HEK293 (cell line): Measurements from ENCODE around the gene PCSK9.

Source experiments
- CTCF ChIA-PET: fragments of 350-600 bp; formaldehyde crosslinking; extraction: SDS; loops from one replicate; lab custom pipeline; 2021; ENCODE audit warnings: antibody characterized with exemption; lab: Yijun Ruan, JAX
- POLR2A ChIA-PET: fragments of 300-600 bp; formaldehyde crosslinking; extraction: SDS; loops from one replicate; lab custom pipeline; 2020; ENCODE audit warnings: antibody characterized with exemption, inconsistent platforms; lab: Yijun Ruan, JAX
- H3K27ac ChIP-seq: fragments of 200-500 bp; sonication (Bioruptor generic); 2 replicates; pipeline ENCODE4 v1.5.1; 2014; ENCODE audit warnings: low read depth, low read length, control low read depth, inconsistent platforms; ENCODE audit errors: extremely low read depth
- H3K36me3 ChIP-seq, 2 experiments: fragments of 200-500 bp in 1 of 2; sonication (Bioruptor generic) in 1 of 2; 1 replicate in 1 of 2; 2 replicates in 1 of 2; pipeline ENCODE4 v1.5.1; 2014 to 2017; ENCODE audit warnings: inconsistent platforms in 2 of 2, low read length in 2 of 2; ENCODE audit not compliant: control insufficient read depth in 2 of 2, insufficient read depth in 1 of 2
- H3K4me1 ChIP-seq: fragments of 200-500 bp; sonication (Bioruptor generic); 2 replicates; pipeline ENCODE4 v1.5.1; 2014; ENCODE audit warnings: mild to moderate bottlenecking, low read length, inconsistent platforms; ENCODE audit not compliant: control insufficient read depth, insufficient read depth
- H3K4me3 ChIP-seq: 2 replicates; pipeline ENCODE4 v1.5.1; 2011; ENCODE audit warnings: low read depth, mild to moderate bottlenecking, control low read depth, low read length, moderate library complexity
- H3K9me3 ChIP-seq: fragments of 200-500 bp; sonication (Bioruptor generic); 2 replicates; pipeline ENCODE4 v1.5.1; 2014; ENCODE audit warnings: low read depth, low read length, inconsistent platforms; ENCODE audit not compliant: control insufficient read depth, insufficient read depth
- IKZF3 ChIP-seq: fragments of 450-650 bp; IDR thresholded peaks from 2 replicates; pipeline ENCODE4 v1.5.0; 2018; ENCODE audit warnings: missing biosample characterization, mild to moderate bottlenecking, missing genetic modification characterization, moderate library complexity
- KLF9 ChIP-seq: fragments of 450-650 bp; formaldehyde crosslinking; IDR thresholded peaks from 2 replicates; pipeline ENCODE4 v1.5.1; 2016; ENCODE audit warnings: missing biosample characterization, missing genetic modification characterization, low read depth
- SALL2 ChIP-seq: fragments of 450-650 bp; formaldehyde crosslinking; IDR thresholded peaks from 2 replicates; pipeline ENCODE4 v1.5.0; 2017; ENCODE audit warnings: missing biosample characterization, mild to moderate bottlenecking, missing genetic modification characterization, borderline replicate concordance
- SCRT2 ChIP-seq: fragments of 450-650 bp; formaldehyde crosslinking; IDR thresholded peaks from 2 replicates; pipeline ENCODE4 v1.5.1; 2016; ENCODE audit warnings: missing biosample characterization, missing genetic modification characterization
- YY2 ChIP-seq: fragments of 450-650 bp; formaldehyde crosslinking; IDR thresholded peaks from 2 replicates; pipeline ENCODE4 v1.5.1; 2016; ENCODE audit warnings: missing biosample characterization, missing genetic modification characterization
- ZBTB1 ChIP-seq: fragments of 450-650 bp; formaldehyde crosslinking; IDR thresholded peaks from 2 replicates; pipeline ENCODE4 v1.5.1; 2016; ENCODE audit warnings: missing biosample characterization, missing genetic modification characterization
- ZBTB17 ChIP-seq: fragments of 450-650 bp; formaldehyde crosslinking; IDR thresholded peaks from 2 replicates; pipeline ENCODE4 v1.5.1; 2016; ENCODE audit warnings: missing biosample characterization, missing genetic modification characterization
- ZBTB21 ChIP-seq: fragments of 450-650 bp; formaldehyde crosslinking; IDR thresholded peaks from 2 replicates; pipeline ENCODE4 v1.5.1; 2017; ENCODE audit warnings: missing biosample characterization, missing genetic modification characterization
- ZBTB48 ChIP-seq: fragments of 450-650 bp; formaldehyde crosslinking; IDR thresholded peaks from 2 replicates; pipeline ENCODE4 v1.5.1; 2016; ENCODE audit warnings: missing biosample characterization, missing genetic modification characterization
- ZBTB8A ChIP-seq: fragments of 450-650 bp; formaldehyde crosslinking; IDR thresholded peaks from 2 replicates; pipeline ENCODE4 v1.5.1; 2016; ENCODE audit warnings: missing biosample characterization, missing genetic modification characterization
- ZFP3 ChIP-seq: fragments of 450-650 bp; formaldehyde crosslinking; IDR thresholded peaks from 2 replicates; pipeline ENCODE4 v1.5.1; 2016; ENCODE audit warnings: low read depth, missing biosample characterization, missing genetic modification characterization
- ZNF114 ChIP-seq: fragments of 450-650 bp; formaldehyde crosslinking; IDR thresholded peaks from 2 replicates; pipeline ENCODE4 v1.5.0; 2017; ENCODE audit warnings: missing biosample characterization, missing genetic modification characterization
- ZNF121 ChIP-seq: fragments of 450-650 bp; formaldehyde crosslinking; IDR thresholded peaks from 2 replicates; pipeline ENCODE4 v1.5.1; 2016; ENCODE audit warnings: missing biosample characterization, missing genetic modification characterization
- ZNF133 ChIP-seq: fragments of 450-650 bp; formaldehyde crosslinking; IDR thresholded peaks from 2 replicates; pipeline ENCODE4 v1.5.1; 2016; ENCODE audit warnings: missing biosample characterization, missing genetic modification characterization
- ZNF16 ChIP-seq: fragments of 450-650 bp; formaldehyde crosslinking; IDR thresholded peaks from 2 replicates; pipeline ENCODE4 v1.5.1; 2016; ENCODE audit warnings: low read depth, missing biosample characterization, missing genetic modification characterization
- ZNF174 ChIP-seq: fragments of 450-650 bp; formaldehyde crosslinking; IDR thresholded peaks from 2 replicates; pipeline ENCODE4 v1.5.0; 2017; ENCODE audit warnings: missing biosample characterization, mild to moderate bottlenecking, missing genetic modification characterization
- ZNF175 ChIP-seq: fragments of 450-650 bp; formaldehyde crosslinking; IDR thresholded peaks from 2 replicates; pipeline ENCODE4 v1.5.1; 2016; ENCODE audit warnings: missing biosample characterization, missing genetic modification characterization
- ZNF350 ChIP-seq: fragments of 450-650 bp; formaldehyde crosslinking; IDR thresholded peaks from 2 replicates; pipeline ENCODE4 v1.5.0; 2017; ENCODE audit warnings: missing biosample characterization, mild to moderate bottlenecking, missing genetic modification characterization
- ZNF623 ChIP-seq: fragments of 450-650 bp; formaldehyde crosslinking; IDR thresholded peaks from 2 replicates; pipeline ENCODE4 v1.5.1; 2016; ENCODE audit warnings: missing biosample characterization, missing genetic modification characterization
- ZNF654 ChIP-seq: fragments of 450-650 bp; formaldehyde crosslinking; IDR thresholded peaks from 2 replicates; pipeline ENCODE4 v1.5.1; 2016; ENCODE audit warnings: low read depth, missing biosample characterization, missing genetic modification characterization
- ZNF677 ChIP-seq: fragments of 450-650 bp; IDR thresholded peaks from 2 replicates; pipeline ENCODE4 v1.5.0; 2018; ENCODE audit warnings: missing biosample characterization, mild to moderate bottlenecking, missing genetic modification characterization, moderate library complexity
- ZNF792 ChIP-seq: fragments of 450-650 bp; formaldehyde crosslinking; IDR thresholded peaks from 2 replicates; pipeline ENCODE4 v1.5.1; 2016; ENCODE audit warnings: missing biosample characterization, missing genetic modification characterization
- TF ChIP-seq, protein P1 (sequence below): fragments of 450-650 bp; formaldehyde crosslinking; IDR thresholded peaks from 2 replicates; pipeline ENCODE4 v1.5.1; 2016; ENCODE audit warnings: missing biosample characterization, missing genetic modification characterization

Gene PCSK9

DNA sequence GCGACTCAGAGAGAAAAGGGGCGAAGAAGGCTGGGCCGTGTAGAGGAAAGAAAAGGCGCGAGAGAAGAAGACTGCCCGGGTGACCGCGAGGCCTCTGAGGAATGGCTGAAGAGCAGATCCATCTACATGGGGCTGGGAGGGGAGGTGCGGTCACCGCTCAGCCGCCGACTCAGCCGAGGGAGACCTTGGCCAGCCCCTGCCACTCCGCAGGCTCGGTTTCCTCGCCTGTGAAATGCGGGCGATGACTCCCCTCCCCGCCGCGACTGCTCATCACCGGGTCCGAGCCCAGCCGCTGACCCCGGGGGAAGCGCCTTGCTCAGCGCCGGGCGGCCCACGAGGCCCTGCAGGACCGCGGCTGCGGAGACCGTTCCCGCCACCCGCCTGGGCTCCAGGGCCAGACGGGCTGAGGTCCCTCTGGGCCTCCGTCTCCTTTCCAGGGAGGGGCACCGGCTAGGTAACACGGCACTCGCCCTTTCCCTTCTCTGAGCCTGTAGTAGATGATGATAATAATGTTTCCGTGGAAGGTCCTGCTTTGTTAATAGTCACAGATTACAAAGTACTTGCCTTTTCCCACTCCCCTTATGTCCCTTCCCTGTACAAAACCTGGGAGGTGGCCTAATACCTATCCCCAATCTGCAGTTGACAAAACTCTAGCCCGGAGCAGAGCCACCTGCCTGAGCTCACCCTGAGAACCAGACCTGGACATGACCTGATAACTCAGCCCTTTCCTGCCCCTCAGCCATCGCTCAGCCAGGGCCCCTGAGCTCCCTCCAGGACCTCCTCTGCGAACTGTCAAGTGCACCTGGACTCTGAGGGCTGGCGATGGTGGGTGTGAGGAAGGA, 42.3 kb upstream of the PCSK9 start:
- H3K4me1 ChIP-seq, result no peaks in the 10 kb centered on the region
- H3K36me3 ChIP-seq, result no peaks in the 10 kb centered on the region
- no peak overlapping the region for H3K4me3 ChIP-seq
- CTCF ChIA-PET, result interaction anchor here (0.5 to 6.4 kb wide), 33 partner anchors 10 to 1136 kb away, joined by 3 to 172 read pairs (median 6); no protein-coding TSS in a partner anchor
- no peak overlapping the region for H3K27ac ChIP-seq
- H3K9me3 ChIP-seq, result no peaks in the 10 kb centered on the region
- POLR2A ChIA-PET, result interaction anchor here (0.7 to 2.2 kb wide), 4 partner anchors 43 to 110 kb away, joined by 3 to 7 read pairs (median 5); partner anchors contain the start of gene DHCR24
- no peak for TF ChIP-seq ZNF623 (tag by site-specific recombination)
- TF ChIP-seq ZBTB17 (tag by site-specific recombination), result no peak
- no peak for TF ChIP-seq ZBTB8A (tag by site-specific recombination)
- TF ChIP-seq ZNF16 (tag by site-specific recombination), result no peak
- no peak for TF ChIP-seq KLF9 (tag by site-specific recombination)
- no peak for TF ChIP-seq ZNF350 (tag by site-specific recombination)
- no peak for TF ChIP-seq YY2
- no peak for TF ChIP-seq ZBTB48 (tag by site-specific recombination)
- no peak for TF ChIP-seq ZNF677
- no peak for TF ChIP-seq SALL2 (tag by site-specific recombination)
- TF ChIP-seq IKZF3 (tag by site-specific recombination), result no peak
- TF ChIP-seq ZNF174 (tag by site-specific recombination), result no peak
- no peak for TF ChIP-seq ZNF654 (tag by site-specific recombination)
- no peak for TF ChIP-seq ZNF114 (tag by site-specific recombination)
- no peak for TF ChIP-seq ZNF175 (tag by site-specific recombination)
- no peak for TF ChIP-seq ZBTB21
- TF ChIP-seq ZNF121 (tag by site-specific recombination), result no peak
- no peak for TF ChIP-seq ZNF792 (tag by site-specific recombination)
- no peak for TF ChIP-seq ZNF133
- TF ChIP-seq SCRT2, result no peak
- TF ChIP-seq, all 188 proteins: peak for 0

DNA sequence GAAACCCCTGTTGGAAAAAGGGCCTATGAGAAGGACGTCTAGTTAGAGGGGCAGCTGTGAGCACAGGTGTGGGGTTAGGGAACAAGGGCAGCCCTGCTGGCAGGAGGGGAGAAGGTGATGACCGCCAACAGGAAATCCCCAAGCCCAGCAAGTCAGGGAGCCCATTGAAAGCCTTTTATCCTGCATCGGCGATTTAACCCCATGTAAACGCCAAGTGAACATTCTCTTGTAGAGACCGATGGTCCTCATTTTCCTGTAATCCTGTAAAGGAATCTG, 41.7 kb upstream of the PCSK9 start:
- H3K36me3 ChIP-seq, result no peaks in the 10 kb centered on the region
- ChIA-PET CTCF (interaction anchor here (0.6 to 6.4 kb wide), 5 partner anchors 11 to 54 kb away, joined by 3 to 172 read pairs (median 10); no protein-coding TSS in a partner anchor), POLR2A (interaction anchor here (2.2 kb wide), 1 partner anchor 111 kb away, joined by 7 read pairs; the partner anchor contains the start of gene DHCR24)
- no peaks in the 10 kb centered on the region for H3K9me3 ChIP-seq
- H3K4me3 ChIP-seq, result no peak overlapping the region
- no peak overlapping the region for H3K27ac ChIP-seq
- no peaks in the 10 kb centered on the region for H3K4me1 ChIP-seq
- TF ChIP-seq ZFP3 (tag by site-specific recombination), result no peak
- TF ChIP-seq KLF9 (tag by site-specific recombination), result no peak
- no peak for TF ChIP-seq ZBTB1
- TF ChIP-seq, protein P1, sequence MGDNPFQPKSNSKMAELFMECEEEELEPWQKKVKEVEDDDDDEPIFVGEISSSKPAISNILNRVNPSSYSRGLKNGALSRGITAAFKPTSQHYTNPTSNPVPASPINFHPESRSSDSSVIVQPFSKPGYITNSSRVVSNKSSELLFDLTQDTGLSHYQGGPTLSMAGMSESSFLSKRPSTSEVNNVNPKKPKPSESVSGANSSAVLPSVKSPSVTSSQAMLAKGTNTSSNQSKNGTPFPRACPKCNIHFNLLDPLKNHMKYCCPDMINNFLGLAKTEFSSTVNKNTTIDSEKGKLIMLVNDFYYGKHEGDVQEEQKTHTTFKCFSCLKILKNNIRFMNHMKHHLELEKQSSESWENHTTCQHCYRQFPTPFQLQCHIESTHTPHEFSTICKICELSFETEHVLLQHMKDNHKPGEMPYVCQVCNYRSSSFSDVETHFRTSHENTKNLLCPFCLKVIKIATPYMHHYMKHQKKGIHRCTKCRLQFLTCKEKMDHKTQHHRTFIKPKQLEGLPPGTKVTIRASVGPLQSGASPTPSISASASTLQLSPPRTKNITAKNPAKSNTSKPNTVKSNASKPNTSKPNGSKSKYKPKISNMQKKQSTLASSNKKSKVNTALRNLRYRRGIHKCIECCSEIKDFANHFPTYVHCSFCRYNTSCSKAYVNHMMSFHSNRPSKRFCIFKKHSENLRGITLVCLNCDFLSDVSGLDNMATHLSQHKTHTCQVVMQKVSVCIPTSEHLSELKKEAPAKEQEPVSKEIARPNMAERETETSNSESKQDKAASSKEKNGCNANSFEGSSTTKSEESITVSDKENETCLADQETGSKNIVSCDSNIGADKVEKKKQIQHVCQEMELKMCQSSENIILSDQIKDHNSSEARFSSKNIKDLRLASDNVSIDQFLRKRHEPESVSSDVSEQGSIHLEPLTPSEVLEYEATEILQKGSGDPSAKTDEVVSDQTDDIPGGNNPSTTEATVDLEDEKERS (tag by site-specific recombination), result no peak
